GM23248 (cell line): ENCODE measurements around the gene PLAGL2.

ENCODE experiments used
- EZH2 ChIP-seq: fragments of 200-600 bp; sonication (generic); IDR thresholded peaks from 2 replicates; pipeline ENCODE4 v1.6.1; 2018; ENCODE audit warnings: antibody characterized with exemption, mild to moderate bottlenecking; ENCODE audit not compliant: insufficient read depth, poor library complexity, severe bottlenecking
- EZH2phosphoT487 ChIP-seq: fragments of 200-600 bp; sonication (generic); IDR thresholded peaks from 2 replicates; pipeline ENCODE4 v1.6.1; 2018; ENCODE audit warnings: antibody characterized with exemption, moderate library complexity, mild to moderate bottlenecking, low read depth; ENCODE audit not compliant: insufficient read depth

DNA sequence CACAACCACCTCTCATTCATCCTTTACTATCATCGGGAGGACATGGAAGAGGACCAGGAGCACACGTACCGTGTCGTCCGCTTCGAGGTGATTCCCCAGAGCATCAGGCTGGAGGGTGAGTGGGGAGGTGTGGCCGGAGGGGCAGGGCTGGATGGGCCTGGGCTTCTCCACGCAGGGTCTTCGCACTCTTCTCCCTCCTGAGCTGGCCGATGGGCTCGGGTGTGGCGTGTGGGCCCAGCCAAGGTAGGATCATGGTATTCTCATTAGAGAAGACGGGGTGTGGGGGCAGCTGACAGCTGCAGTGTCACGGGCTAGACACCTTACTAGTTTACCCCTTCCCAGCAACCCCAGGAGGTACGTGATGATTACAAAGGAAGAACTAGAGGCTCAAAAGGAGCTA lies 64.6 kb downstream of the PLAGL2 start:
- no peak for TF ChIP-seq EZH2
- no peak for TF ChIP-seq EZH2phosphoT487
